Caco-2 (cell line): ENCODE measurements around the gene OR52N1. TPM values are rescaled to one million over a fixed set of nuclear protein-coding genes. Genes with fewer than 3 reads are reported as not detected.

Experiments used
- BruUV-seq: library from RNA; stranded (reverse); fragments of 400-500 nt; replicated peaks from 2 replicates; lab custom pipeline; 2021; lab: Mats Ljungman, UMichigan
- CTCF ChIA-PET: fragments of 300-600 bp; sonication (Branson Sonifier 250); formaldehyde crosslinking; loops from one replicate; lab custom pipeline; 2022; ENCODE audit warnings: antibody characterized with exemption; lab: Charles Lee
- POLR2A ChIA-PET: fragments of 300-600 bp; sonication (Branson Sonifier 250); formaldehyde crosslinking; loops from one replicate; lab custom pipeline; 2022; ENCODE audit warnings: antibody characterized with exemption; lab: Charles Lee
- DNase-seq, 2 experiments: peaks; one replicate each; pipeline versions ENCODE4 v3.0.0 to v3.0.0-alpha.2; 2020 to 2022
- H3K27me3 ChIP-seq: replicated peaks from 2 replicates; pipeline ENCODE4 v1.6.0; 2011; ENCODE audit warnings: low read length; ENCODE audit not compliant: control insufficient read depth, insufficient read depth
- H3K36me3 ChIP-seq: 2 replicates; pipeline ENCODE4 v1.5.1; 2011; ENCODE audit warnings: low read length; ENCODE audit not compliant: control insufficient read depth, insufficient read depth
- H3K4me1 ChIP-seq: fragments of 250-450 bp; sonication (Bioruptor Pico); 2 replicates; pipeline ENCODE4 v1.5.1; 2020; ENCODE audit warnings: mild to moderate bottlenecking
- H3K4me3 ChIP-seq: 2 replicates; pipeline ENCODE4 v1.5.1; 2011; ENCODE audit warnings: low read depth, mild to moderate bottlenecking, control low read depth, low read length
- H3K9me3 ChIP-seq: fragments of 250-450 bp; sonication (Bioruptor Pico); 2 replicates; pipeline ENCODE4 v1.5.1; 2020; ENCODE audit warnings: mild to moderate bottlenecking, moderate library complexity
- H3K27ac Mint-ChIP-seq: one replicate; pipeline ENCODE4 v1.8.0; 2022; ENCODE audit warnings: mixed read lengths; ENCODE audit not compliant: unreplicated experiment
- H3K27me3 Mint-ChIP-seq: one replicate; pipeline ENCODE4 v1.8.0; 2022; ENCODE audit warnings: mixed read lengths; ENCODE audit not compliant: insufficient read depth, unreplicated experiment
- H3K36me3 Mint-ChIP-seq: one replicate; pipeline ENCODE4 v1.8.0; 2022; ENCODE audit warnings: mild to moderate bottlenecking, mixed read lengths; ENCODE audit not compliant: insufficient read depth, unreplicated experiment
- H3K4me1 Mint-ChIP-seq: one replicate; pipeline ENCODE4 v1.8.0; 2022; ENCODE audit warnings: low read depth, mixed read lengths; ENCODE audit not compliant: unreplicated experiment
- H3K4me3 Mint-ChIP-seq: one replicate; pipeline ENCODE4 v1.8.0; 2022; ENCODE audit warnings: mild to moderate bottlenecking, moderate library complexity, mixed read lengths; ENCODE audit not compliant: unreplicated experiment
- H3K9me3 Mint-ChIP-seq: one replicate; pipeline ENCODE4 v1.8.0; 2022; ENCODE audit warnings: mixed read lengths; ENCODE audit not compliant: unreplicated experiment
- CTCF ChIP-seq, 2 experiments: fragments of 200-600 bp in 1 of 2; IDR thresholded peaks; 1 replicate in 1 of 2; 2 replicates in 1 of 2; pipeline versions ENCODE4 v1.5.1 to v1.8.0; 2011 to 2022; ENCODE audit warnings: antibody characterized with exemption in 1 of 2, control low read depth in 1 of 2, inconsistent platforms in 1 of 2, low read depth in 1 of 2, low read length in 1 of 2, mild to moderate bottlenecking in 1 of 2, moderate library complexity in 1 of 2; ENCODE audit not compliant: insufficient read depth in 1 of 2, severe bottlenecking in 1 of 2, unreplicated experiment in 1 of 2
- intact Hi-C: fragments of 100-400 bp; cut with micrococcal nuclease; formaldehyde crosslinking; loops from one replicate; pipeline ENCODE4 v1.10.0; 2022; ENCODE audit not compliant: unreplicated experiment
- total RNA-seq: library from RNA; stranded (reverse); gene quantifications from 2 replicates; pipeline ENCODE4 v1.2.3, GENCODE V29; 2022

OR52N1 gene
- total RNA-seq, 1 experiment from 2014 or later, result not detected

GRCh38 chr11:5807580-5807979, 16.5 kb upstream of the OR52N1 start:
- Histone ChIP-seq H3K27me3 (no peaks in the 10 kb centered on the region), H3K36me3 (no peaks in the 10 kb centered on the region), H3K4me1 (no peaks in the 10 kb centered on the region; the same call in 1 of the 2 replicates), H3K9me3 (no peaks in the 10 kb centered on the region; the same call in 1 of the 2 replicates), H3K4me3 (no peak overlapping the region)
- H3K27ac Mint-ChIP-seq, result no peak overlapping the region
- ChIA-PET POLR2A (no interaction called here), CTCF (interaction anchor here (0.6 kb wide), 1 partner anchor 49 kb away, joined by 4 read pairs; no protein-coding TSS in a partner anchor)
- BruUV-seq, result no TSS peak
- no peak for DNase-seq
- H3K27me3 Mint-ChIP-seq, result peaks cover 20% of the 10 kb centered on the region
- H3K4me3 Mint-ChIP-seq, result no peak overlapping the region
- no peak for TF ChIP-seq CTCF (IDR thresholded peaks at IDR 0.05; ENCODE audit: insufficient read depth in 1 of 2, low read depth in 1 of 2, low read length in 1 of 2, severe bottlenecking in 1 of 2, unreplicated experiment in 1 of 2)
- intact Hi-C loops, result no loop called here
- H3K4me1 Mint-ChIP-seq, result peaks cover 6% of the 10 kb centered on the region
- H3K9me3 Mint-ChIP-seq, result peaks cover 20% of the 10 kb centered on the region
- no peaks in the 10 kb centered on the region for H3K36me3 Mint-ChIP-seq

GRCh38 chr11:5803982-5804381, 12.9 kb upstream of the OR52N1 start:
- intact Hi-C loops, result no loop called here
- Histone ChIP-seq H3K9me3 (no peaks in the 10 kb centered on the region; the same call in 1 of the 2 replicates), H3K4me1 (no peaks in the 10 kb centered on the region; the same call in 1 of the 2 replicates), H3K27me3 (no peaks in the 10 kb centered on the region), H3K4me3 (no peak overlapping the region), H3K36me3 (no peaks in the 10 kb centered on the region)
- ChIA-PET CTCF (no interaction called here), POLR2A (no interaction called here)
- Mint-ChIP-seq H3K27me3 (peaks cover 8% of the 10 kb centered on the region), H3K9me3 (peaks cover 20% of the 10 kb centered on the region), H3K4me3 (no peak overlapping the region), H3K27ac (no peak overlapping the region), H3K36me3 (no peaks in the 10 kb centered on the region), H3K4me1 (peaks cover 1% of the 10 kb centered on the region)
- BruUV-seq, result no TSS peak
- no peak for TF ChIP-seq CTCF (IDR thresholded peaks at IDR 0.05; ENCODE audit: insufficient read depth in 1 of 2, low read depth in 1 of 2, low read length in 1 of 2, severe bottlenecking in 1 of 2, unreplicated experiment in 1 of 2)
- no peak for DNase-seq

GRCh38 chr11:5796541-5796940, 5.5 kb upstream of the OR52N1 start:
- no peaks in the 10 kb centered on the region for H3K4me1 Mint-ChIP-seq
- TF ChIP-seq CTCF (IDR thresholded peaks at IDR 0.05; ENCODE audit: insufficient read depth in 1 of 2, low read depth in 1 of 2, low read length in 1 of 2, severe bottlenecking in 1 of 2, unreplicated experiment in 1 of 2), result no peak
- ChIA-PET CTCF (no interaction called here), POLR2A (no interaction called here)
- no TSS peak for BruUV-seq
- intact Hi-C loops, result no loop called here
- no peak overlapping the region for H3K4me3 Mint-ChIP-seq
- no peaks in the 10 kb centered on the region for H3K9me3 Mint-ChIP-seq
- Histone ChIP-seq H3K4me1 (no peaks in the 10 kb centered on the region), H3K9me3 (peaks cover 3% of the 10 kb centered on the region; the same call in 1 of the 2 replicates), H3K27me3 (no peaks in the 10 kb centered on the region), H3K36me3 (no peaks in the 10 kb centered on the region), H3K4me3 (no peak overlapping the region)
- peaks cover 6% of the 10 kb centered on the region for H3K27me3 Mint-ChIP-seq
- DNase-seq, result no peak
- H3K36me3 Mint-ChIP-seq, result no peaks in the 10 kb centered on the region
- H3K27ac Mint-ChIP-seq, result no peak overlapping the region
